H1 (cell line): ENCODE data around the gene SIAH3. TPM values are rescaled to one million over a fixed set of nuclear protein-coding genes. Genes with fewer than 3 reads are reported as not detected.

Source experiments
- ATF3 ChIP-seq: IDR thresholded peaks from 2 replicates; pipeline ENCODE4 v1.6.1; 2011; ENCODE audit warnings: low read depth, mild to moderate bottlenecking, low read length; ENCODE audit not compliant: insufficient read depth
- BRCA1 ChIP-seq: IDR thresholded peaks from 2 replicates; pipeline ENCODE4 v1.6.1; 2012; ENCODE audit warnings: low read depth, low read length, improper control_type of control experiment
- CHD7 ChIP-seq: fragments of 300-600 bp; sonication (generic); IDR thresholded peaks from 2 replicates; pipeline ENCODE4 v1.7.1; 2012; ENCODE audit warnings: low read length, moderate library complexity, mild to moderate bottlenecking, inconsistent platforms; ENCODE audit not compliant: insufficient replicate concordance
- CREB1 ChIP-seq: IDR thresholded peaks from 2 replicates; pipeline ENCODE4 v1.6.1; 2012; ENCODE audit warnings: inconsistent platforms
- CTCF ChIP-seq, 3 experiments: IDR thresholded peaks; 1 replicate in 2 of 3; 2 replicates in 1 of 3; pipeline versions ENCODE4 v1.5.1 to v1.6.1; 2011; ENCODE audit warnings: low read length in 3 of 3, mild to moderate bottlenecking in 3 of 3, inconsistent platforms in 2 of 3, low read depth in 1 of 3, moderate library complexity in 1 of 3; ENCODE audit not compliant: insufficient read depth in 1 of 3; ENCODE audit errors: control extremely low read depth in 1 of 3
- KDM4A ChIP-seq: IDR thresholded peaks from one replicate; pipeline ENCODE4 v1.7.1; 2012; ENCODE audit warnings: low read depth, mild to moderate bottlenecking, moderate library complexity, low read length, inconsistent platforms; ENCODE audit not compliant: severe bottlenecking
- KDM5A ChIP-seq: fragments of 200-600 bp; IDR thresholded peaks from 2 replicates; pipeline ENCODE4 v1.7.1; 2012; ENCODE audit warnings: mild to moderate bottlenecking, low read length, inconsistent platforms, mixed read lengths
- RBBP5 ChIP-seq: IDR thresholded peaks from 2 replicates; pipeline ENCODE4 v1.7.1; 2012; ENCODE audit warnings: low read depth, mild to moderate bottlenecking, inconsistent platforms, low read length, moderate library complexity, borderline replicate concordance
- TCF12 ChIP-seq: IDR thresholded peaks from 2 replicates; pipeline ENCODE4 v1.6.1; 2011; ENCODE audit warnings: low read depth, mild to moderate bottlenecking, low read length
- polyA plus RNA-seq, 7 experiments: library from polyadenylated mRNA; depleted of rRNA in 3 of 7; stranded (reverse) in 5 of 7; unstranded in 2 of 7; fragments of >200 nt in 5 of 7; fragments of 200-250 nt in 2 of 7; gene quantifications; 1 replicate in 5 of 7; 2 replicates in 1 of 7; 4 replicates in 1 of 7; pipeline versions ENCODE4 v1.2.1 to v1.2.3, GENCODE V29; 2011 to 2013; ENCODE audit warnings: missing spikeins in 2 of 7, mixed read lengths in 2 of 7
- total RNA-seq: library from RNA; stranded (reverse); fragmentation: NEBNext Ultra II Directional; extraction: Animal tissue kit (Norgen Biotek cat#: 25700); gene quantifications from 2 replicates; pipeline ENCODE4 v1.2.1, GENCODE V29; 2021

Gene SIAH3
- total and polyA plus RNA-seq, 2 of the 8 experiments (the other 6 are each of a cell fraction or from before 2014, with no cell fraction given) = 0.15 to 0.17 TPM

- TF ChIP-seq CHD7 (no peak), CREB1 (no peak), KDM4A (no peak), TCF12 (no peak), KDM5A (no peak), BRCA1 (no peak), CTCF (IDR thresholded peaks at IDR 0.05; ENCODE audit: control extremely low read depth in 1 of 3, insufficient read depth in 1 of 3, low read depth in 1 of 3, low read length in 3 of 3) (no peak), RBBP5 (no peak), ATF3 (no peak)
Measured at GRCh38 chr13:45899406-45899805, 47.9 kb upstream of the SIAH3 start (continued).
